Right lobe of liver (tissue), 6 donors: Measurements from ENCODE around the gene CTBP1. TPM values are rescaled to one million over a fixed set of nuclear protein-coding genes. Genes with fewer than 3 reads are reported as not detected.

Source experiments
- ATAC-seq, 4 donors: fragments of 200-7000 bp; cut with Tn5 transposase; one replicate each; pipeline ENCODE4 v1.9.1; 2020; ENCODE audit warnings: mild to moderate bottlenecking in 4 of 4, moderate library complexity in 4 of 4
- DNase-seq, 3 donors: peaks; one replicate each; pipeline ENCODE4 v3.0.0-alpha.2; 2020
- H3K27ac ChIP-seq, 3 donors: fragments of 200-600 bp; one replicate each; pipeline ENCODE4 v1.8.0; 2022
- H3K27me3 ChIP-seq, 2 donors: fragments of 200-600 bp; one replicate each; pipeline ENCODE4 v1.8.0; 2022
- H3K36me3 ChIP-seq, 4 donors: fragments of 200-600 bp; sonication (generic) in 1 of 4; one replicate each; pipeline versions ENCODE4 v1.5.1 to v1.8.0; 2017 to 2022; ENCODE audit warnings: control low read depth in 1 of 4
- H3K4me1 ChIP-seq, 4 donors: fragments of 200-600 bp; sonication (generic) in 1 of 4; one replicate each; pipeline versions ENCODE4 v1.5.1 to v1.8.0; 2017 to 2022; ENCODE audit warnings: control low read depth in 1 of 4
- H3K4me3 ChIP-seq, 3 donors: fragments of 200-600 bp; one replicate each; pipeline ENCODE4 v1.8.0; 2022
- H3K9me3 ChIP-seq, 4 donors: fragments of 200-600 bp; sonication (generic) in 1 of 4; one replicate each; pipeline versions ENCODE4 v1.5.1 to v1.8.0; 2017 to 2022; ENCODE audit warnings: control low read depth in 1 of 4
- CTCF ChIP-seq, 4 donors: fragments of 200-600 bp in 3 of 4; fragments of 450-650 bp in 1 of 4; IDR thresholded peaks; one replicate each; pipeline versions ENCODE4 v1.5.1 to v1.8.0; 2016 to 2022; ENCODE audit warnings: antibody characterized with exemption in 4 of 4, mild to moderate bottlenecking in 2 of 4
- POLR2A ChIP-seq: fragments of 450-650 bp; IDR thresholded peaks from one replicate; pipeline ENCODE4 v1.6.1; 2017; ENCODE audit warnings: antibody characterized with exemption, mild to moderate bottlenecking
- WGBS: methylation state at CpG from one replicate; pipeline ENCODE4 v1.1.6; 2018; ENCODE audit warnings: low coverage, low lambda C conversion rate; ENCODE audit not compliant: insufficient coverage; ENCODE audit errors: missing lambda C conversion rate; 5-methylcytosine and 5-hydroxymethylcytosine counted together
- intact Hi-C, 2 donors: fragments of 100-400 bp; cut with DNase I; formaldehyde crosslinking; loops; one replicate each; pipeline versions ENCODE4 v1.11.2 to v1.14.1; 2022
- total RNA-seq, 6 experiments: library from RNA; depleted of rRNA in 2 of 6; stranded (reverse); fragments of >200 nt in 2 of 6; fragmentation: NEBNext Ultra II Directional in 3 of 6; extraction: Animal tissue kit (Norgen Biotek cat#: 25700) in 3 of 6; gene quantifications; one replicate each; pipeline versions ENCODE4 v1.1.0 to v1.2.4, GENCODE V29; 2016 to 2023
- donor health status: DM: no; HTN: yes; CAD: no.
- donor health status: DM: no; HTN: no; CAD: no.
- donor health status: DM: no; HTN: no; CAD: no.
- donor health status: DM: no; HTN: yes; CAD: no.
- donor health status: DM: no; HTN: yes; CAD: no.

Gene CTBP1
- total RNA-seq, 6 experiments from 2014 or later, result 74.8 to 85.5 (median 79.4) TPM

GRCh38 chr4:1214101-1215095 lies 34.5 kb downstream of the CTBP1 start:
- ATAC-seq, result peak in 1 of 4 donors; percentile 3
- Histone ChIP-seq H3K4me1 (no peaks in the 10 kb centered on the region), H3K9me3 (no peaks in the 10 kb centered on the region), H3K4me3 (no peak overlapping the region), H3K27me3 (no peaks in the 10 kb centered on the region), H3K27ac (no peak overlapping the region), H3K36me3 (peaks cover 0 to 66% (median 24%) of the 10 kb centered on the region in 4 donors)
- TF ChIP-seq CTCF (IDR thresholded peaks at IDR 0.05), result no peak
- TF ChIP-seq POLR2A, result no peak
- DNase-seq, result no peak
- WGBS, result no CpG with 5 or more reads among the region's 48 CpGs
- intact Hi-C loops, result no loop called here

- intact Hi-C loops, result no loop called here
- Histone ChIP-seq H3K9me3 (no peaks in the 10 kb centered on the region), H3K27ac (no peak overlapping the region), H3K4me3 (no peak overlapping the region), H3K4me1 (peaks cover 0 to 4% (median 2%) of the 10 kb centered on the region in 4 donors), H3K36me3 (peaks cover 0 to 66% (median 24%) of the 10 kb centered on the region in 4 donors), H3K27me3 (no peaks in the 10 kb centered on the region)
- ATAC-seq (no peak), DNase-seq (no peak)
- 80% methylated on average over 1 of the region's 20 CpGs for WGBS
- no peak for TF ChIP-seq POLR2A
- no peak for TF ChIP-seq CTCF (IDR thresholded peaks at IDR 0.05)
These were observed 35.5 kb downstream of the CTBP1 start for GRCh38 chr4:1213336-1213995.

GRCh38 chr4:1212546-1213335 lies 36.2 kb downstream of the CTBP1 start:
- no peaks in the 10 kb centered on the region for H3K27me3 ChIP-seq
- H3K27ac ChIP-seq, result no peak overlapping the region
- no peak overlapping the region for H3K4me3 ChIP-seq
- H3K36me3 ChIP-seq, result peaks cover 0 to 63% (median 24%) of the 10 kb centered on the region in 4 donors
- ATAC-seq (no peak), DNase-seq (peak in 2 of 3 donors; percentile 16 to 44)
- TF ChIP-seq CTCF (IDR thresholded peaks at IDR 0.05), result no peak
- TF ChIP-seq POLR2A, result no peak
- WGBS, result 80% methylated on average over 1 of the region's 20 CpGs
- no peaks in the 10 kb centered on the region for H3K9me3 ChIP-seq
- intact Hi-C loops, result no loop called here
- H3K4me1 ChIP-seq, result peaks cover 0 to 11% (median 4%) of the 10 kb centered on the region in 4 donors

- no peak overlapping the region for H3K4me3 ChIP-seq
- no peaks in the 10 kb centered on the region for H3K9me3 ChIP-seq
- no peaks in the 10 kb centered on the region for H3K27me3 ChIP-seq
- no peak for ATAC-seq
- no peak overlapping the region for H3K27ac ChIP-seq
- DNase-seq, result peak in 2 of 3 donors; percentile 19 to 51
- intact Hi-C loops, result no loop called here
- H3K4me1 ChIP-seq, result peaks cover 0 to 13% (median 4%) of the 10 kb centered on the region in 4 donors
- H3K36me3 ChIP-seq, result peaks cover 0 to 56% (median 24%) of the 10 kb centered on the region in 4 donors
- 78% methylated on average over 6 of the region's 34 CpGs for WGBS
- TF ChIP-seq CTCF (IDR thresholded peaks at IDR 0.05) (no peak), POLR2A (no peak)
These were observed 36.9 kb downstream of the CTBP1 start for GRCh38 chr4:1211891-1212545.
